Measurements from ENCODE around the gene CERS1.

Gene CERS1

GRCh38 chr19:18898607-18899408 lies 2.9 kb upstream of the CERS1 start:
- in situ Hi-C loops (cut with MboI; ENCODE audit: low sequenced_read_pairs): no loop called here

GRCh38 chr19:18898081-18898606 lies 2.2 kb upstream of the CERS1 start:
- in situ Hi-C loops (cut with MboI; ENCODE audit: low sequenced_read_pairs): no loop called here

- in situ Hi-C loops (cut with MboI; ENCODE audit: low sequenced_read_pairs): no loop called here
Measured at GRCh38 chr19:18897094-18898029, 1.4 kb upstream of the CERS1 start.

GRCh38 chr19:18896421-18896841 lies 473 bp upstream of the CERS1 start:
- in situ Hi-C loops (cut with MboI; ENCODE audit: low sequenced_read_pairs): no loop called here

GRCh38 chr19:18895038-18895823 lies 727 bp downstream of the CERS1 start:
- in situ Hi-C loops (cut with MboI; ENCODE audit: low sequenced_read_pairs): no loop called here

GRCh38 chr19:18894254-18895037 lies 1.5 kb downstream of the CERS1 start:
- in situ Hi-C loops (cut with MboI; ENCODE audit: low sequenced_read_pairs): no loop called here

GRCh38 chr19:18893587-18894253 lies 2.2 kb downstream of the CERS1 start:
- in situ Hi-C loops (cut with MboI; ENCODE audit: low sequenced_read_pairs): no loop called here

- in situ Hi-C loops (cut with MboI; ENCODE audit: low sequenced_read_pairs): no loop called here
Measured at GRCh38 chr19:18889949-18890745, 5.8 kb downstream of the CERS1 start.

GRCh38 chr19:18886972-18887371 lies 9.0 kb downstream of the CERS1 start:
- in situ Hi-C loops (cut with MboI; ENCODE audit: low sequenced_read_pairs): no loop called here

GRCh38 chr19:18883526-18884304 lies 12.2 kb downstream of the CERS1 start:
- in situ Hi-C loops (cut with MboI; ENCODE audit: low sequenced_read_pairs): no loop called here

- in situ Hi-C loops (cut with MboI; ENCODE audit: low sequenced_read_pairs): no loop called here
Measured at GRCh38 chr19:18881491-18881890, 14.5 kb downstream of the CERS1 start.

- in situ Hi-C loops (cut with MboI; ENCODE audit: low sequenced_read_pairs): no loop called here
Measured at GRCh38 chr19:18879579-18880373, 16.2 kb downstream of the CERS1 start.

GRCh38 chr19:18878858-18879578 lies 16.9 kb downstream of the CERS1 start:
- in situ Hi-C loops (cut with MboI; ENCODE audit: low sequenced_read_pairs): no loop called here

- in situ Hi-C loops (cut with MboI; ENCODE audit: low sequenced_read_pairs): no loop called here
Measured at GRCh38 chr19:18878058-18878797, 17.7 kb downstream of the CERS1 start.

GRCh38 chr19:18876865-18877264 lies 19.1 kb downstream of the CERS1 start:
- in situ Hi-C loops (cut with MboI; ENCODE audit: low sequenced_read_pairs): no loop called here

- in situ Hi-C loops (cut with MboI; ENCODE audit: low sequenced_read_pairs): no loop called here
Measured at GRCh38 chr19:18875726-18876125, 20.2 kb downstream of the CERS1 start.

Measured in HL-60/S4 (cell line).